Effector memory CD4-positive, alpha-beta T cell (primary cell): ENCODE data around the gene GRM8.

Experiments used
- DNase-seq, 3 donors: peaks; one replicate each; pipeline ENCODE4 v3.0.0-alpha.2; 2020
- H3K27ac ChIP-seq: 2 replicates; pipeline ENCODE4 v1.7.0; 2013; ENCODE audit warnings: mild to moderate bottlenecking, low read length, moderate library complexity; ENCODE audit not compliant: insufficient read depth, poor library complexity, severe bottlenecking
- H3K27me3 ChIP-seq: replicated peaks from 2 replicates; pipeline ENCODE4 v1.7.0; 2013; ENCODE audit warnings: mild to moderate bottlenecking, low read length; ENCODE audit not compliant: insufficient read depth, control insufficient read depth, poor library complexity, severe bottlenecking
- H3K36me3 ChIP-seq: 2 replicates; pipeline ENCODE4 v1.7.0; 2013; ENCODE audit warnings: mild to moderate bottlenecking, low read length, moderate library complexity; ENCODE audit not compliant: control insufficient read depth, insufficient read depth
- H3K4me1 ChIP-seq: 2 replicates; pipeline ENCODE4 v1.7.0; 2013; ENCODE audit warnings: low read length, mild to moderate bottlenecking; ENCODE audit not compliant: control insufficient read depth, insufficient read depth, poor library complexity, severe bottlenecking
- H3K4me3 ChIP-seq: 2 replicates; pipeline ENCODE4 v1.7.0; 2013; ENCODE audit warnings: low read length, low read depth, mild to moderate bottlenecking; ENCODE audit not compliant: insufficient read depth, poor library complexity, severe bottlenecking
- H3K9me3 ChIP-seq: 2 replicates; pipeline ENCODE4 v1.7.0; 2013; ENCODE audit warnings: mild to moderate bottlenecking, low read length, moderate library complexity; ENCODE audit not compliant: control insufficient read depth

The GRM8 gene

DNA sequence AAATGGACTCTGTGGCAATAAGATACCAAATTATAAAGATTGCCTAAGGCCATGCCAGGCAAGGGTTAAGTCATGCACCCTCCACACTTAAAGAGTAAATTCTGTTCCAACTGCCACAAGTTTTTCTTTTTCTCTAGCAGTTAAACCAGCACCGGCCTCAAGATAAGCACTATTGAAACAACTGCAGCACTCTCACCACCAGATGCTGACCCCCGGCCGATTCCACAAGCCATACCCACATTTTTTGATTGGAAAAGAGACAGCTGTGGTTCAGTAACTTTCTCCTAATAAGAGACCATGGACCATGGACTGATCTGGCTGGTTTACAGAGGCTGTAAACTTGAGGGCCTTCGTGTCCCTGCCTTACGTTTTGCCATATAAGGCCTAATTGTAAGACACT lies 44.9 kb downstream of the GRM8 start:
- Histone ChIP-seq H3K4me1 (no peaks in the 10 kb centered on the region), H3K27ac (no peak overlapping the region), H3K9me3 (no peaks in the 10 kb centered on the region), H3K4me3 (no peak overlapping the region), H3K36me3 (no peaks in the 10 kb centered on the region), H3K27me3 (no peaks in the 10 kb centered on the region)
- DNase-seq = no peak

DNA sequence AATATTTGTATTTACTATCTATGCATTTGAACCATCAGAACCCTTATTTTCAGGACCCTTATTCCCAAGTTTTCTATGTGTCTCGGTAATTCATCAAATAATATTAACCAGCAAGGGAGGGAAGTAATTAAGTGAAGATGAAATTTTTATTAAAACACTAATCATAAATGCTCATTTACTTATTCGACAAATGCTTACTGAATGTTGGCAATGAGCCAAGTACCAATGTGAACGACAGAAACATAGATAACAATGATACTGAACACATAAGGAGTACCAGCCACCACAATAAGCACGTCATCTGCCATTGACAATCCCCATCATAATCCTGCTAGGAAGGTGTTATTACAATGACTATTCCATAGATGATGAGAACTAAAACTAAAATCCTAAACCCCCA lies 45.5 kb downstream of the GRM8 start:
- no peaks in the 10 kb centered on the region for H3K27me3 ChIP-seq
- H3K27ac ChIP-seq = no peak overlapping the region
- no peak overlapping the region for H3K4me3 ChIP-seq
- H3K9me3 ChIP-seq = no peaks in the 10 kb centered on the region
- no peak for DNase-seq
- no peaks in the 10 kb centered on the region for H3K4me1 ChIP-seq
- no peaks in the 10 kb centered on the region for H3K36me3 ChIP-seq

- Histone ChIP-seq H3K27me3 (no peaks in the 10 kb centered on the region), H3K27ac (no peak overlapping the region), H3K9me3 (no peaks in the 10 kb centered on the region), H3K4me1 (no peaks in the 10 kb centered on the region), H3K36me3 (no peaks in the 10 kb centered on the region), H3K4me3 (no peak overlapping the region)
- no peak for DNase-seq
Measured at GRCh38 chr7:127194571-127194970, 58.2 kb downstream of the GRM8 start.

- H3K4me3 ChIP-seq = no peak overlapping the region
- no peaks in the 10 kb centered on the region for H3K4me1 ChIP-seq
- no peak for DNase-seq
- no peaks in the 10 kb centered on the region for H3K27me3 ChIP-seq
- H3K27ac ChIP-seq = no peak overlapping the region
- no peaks in the 10 kb centered on the region for H3K36me3 ChIP-seq
- no peaks in the 10 kb centered on the region for H3K9me3 ChIP-seq
Measured at GRCh38 chr7:127189886-127190285, 62.9 kb downstream of the GRM8 start.

DNA sequence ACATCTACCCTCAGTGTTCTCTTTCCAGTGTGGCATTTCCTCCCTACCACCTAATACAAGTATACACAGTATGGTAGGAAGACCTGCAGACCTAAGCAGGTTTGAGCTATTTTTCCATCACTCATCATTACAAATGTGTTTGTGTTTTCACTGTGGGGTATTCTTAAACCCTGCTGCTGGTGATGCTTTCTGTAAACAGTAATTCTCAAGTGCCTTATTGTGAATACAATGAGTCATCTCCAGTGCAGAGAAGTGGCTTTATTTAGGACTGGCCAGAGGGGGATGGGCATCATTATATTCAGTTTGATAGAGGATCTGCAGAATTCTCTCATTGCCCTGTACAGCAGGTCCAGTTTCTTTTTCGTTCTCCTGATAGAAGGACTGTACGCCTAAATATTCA lies 63.7 kb downstream of the GRM8 start:
- H3K27me3 ChIP-seq = no peaks in the 10 kb centered on the region
- no peaks in the 10 kb centered on the region for H3K36me3 ChIP-seq
- no peak for DNase-seq
- no peaks in the 10 kb centered on the region for H3K9me3 ChIP-seq
- H3K4me1 ChIP-seq = no peaks in the 10 kb centered on the region
- H3K4me3 ChIP-seq = no peak overlapping the region
- no peak overlapping the region for H3K27ac ChIP-seq

DNA sequence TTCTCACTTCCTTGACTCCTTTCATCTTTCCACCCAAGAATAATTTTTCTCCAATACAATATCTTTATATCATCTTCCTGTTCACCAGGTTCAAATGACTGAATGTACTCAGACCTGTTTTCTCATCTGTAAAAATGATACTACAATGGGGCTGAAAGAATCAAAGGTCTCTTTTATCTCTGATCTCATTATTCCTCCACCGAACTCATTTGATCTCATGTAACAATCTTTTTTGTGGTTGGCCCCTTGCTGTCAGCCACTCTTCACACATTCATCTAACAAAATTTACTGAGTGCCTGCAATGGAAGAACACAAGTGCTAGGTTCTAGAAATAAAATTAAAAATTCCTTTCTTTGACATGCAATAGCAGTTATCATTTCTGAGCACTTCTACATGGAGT lies 65.0 kb downstream of the GRM8 start:
- H3K4me1 ChIP-seq = no peaks in the 10 kb centered on the region
- no peak overlapping the region for H3K27ac ChIP-seq
- no peaks in the 10 kb centered on the region for H3K9me3 ChIP-seq
- no peak for DNase-seq
- no peak overlapping the region for H3K4me3 ChIP-seq
- H3K27me3 ChIP-seq = no peaks in the 10 kb centered on the region
- H3K36me3 ChIP-seq = no peaks in the 10 kb centered on the region

- no peaks in the 10 kb centered on the region for H3K4me1 ChIP-seq
Measured at GRCh38 chr7:127186686-127187085, 66.1 kb downstream of the GRM8 start.

DNA sequence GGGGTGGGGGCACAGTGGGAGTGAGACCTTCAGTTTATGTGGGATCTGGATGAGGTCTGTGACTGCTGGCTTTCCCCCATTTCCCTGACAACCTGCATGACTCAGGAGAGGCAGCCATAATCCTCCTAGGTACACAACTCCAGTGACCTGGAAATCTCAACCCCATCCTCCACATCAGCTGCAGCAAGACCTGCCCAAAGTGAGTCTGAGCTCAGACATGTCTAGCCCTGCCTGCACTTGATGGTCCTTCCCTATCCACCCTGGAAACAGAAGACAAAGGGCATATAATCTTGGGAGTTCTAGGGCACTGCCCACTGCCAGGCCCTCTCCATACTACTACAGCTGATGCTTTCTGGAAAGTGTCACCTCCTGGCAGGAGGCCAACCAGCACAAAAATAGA lies 75.6 kb downstream of the GRM8 start:
- no peak for DNase-seq

More at GRCh38 chr7:127186686-127187085, 66.1 kb downstream of the GRM8 start:
- Histone ChIP-seq H3K9me3 (no peaks in the 10 kb centered on the region), H3K27me3 (no peaks in the 10 kb centered on the region), H3K4me3 (no peak overlapping the region), H3K36me3 (no peaks in the 10 kb centered on the region), H3K27ac (no peak overlapping the region)
- no peak for DNase-seq

DNA sequence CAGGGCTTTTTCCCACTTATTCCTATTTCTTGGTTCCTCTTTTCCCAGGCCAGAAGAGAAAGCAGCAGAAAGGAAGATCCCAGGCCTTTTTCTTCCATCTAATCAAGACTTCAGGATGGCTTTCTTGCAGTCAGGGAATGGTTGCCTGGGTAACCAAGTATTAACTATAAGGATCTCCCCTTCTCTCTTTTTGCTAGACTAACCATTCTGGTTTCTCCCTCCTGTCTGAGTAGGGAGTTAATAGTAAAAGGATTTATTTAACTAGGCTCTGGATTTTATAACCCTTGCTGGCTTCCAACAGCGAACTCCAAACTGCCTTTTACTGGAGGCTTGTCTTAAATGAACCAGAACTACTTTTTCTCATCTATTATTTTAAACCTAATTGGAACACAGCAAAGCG lies 90.4 kb downstream of the GRM8 start:
- no peaks in the 10 kb centered on the region for H3K4me1 ChIP-seq
- H3K27me3 ChIP-seq = no peaks in the 10 kb centered on the region
- no peak overlapping the region for H3K4me3 ChIP-seq
- no peaks in the 10 kb centered on the region for H3K36me3 ChIP-seq
- DNase-seq = no peak
- H3K27ac ChIP-seq = no peak overlapping the region
- H3K9me3 ChIP-seq = no peaks in the 10 kb centered on the region

More for the DNA sequence above, 75.6 kb downstream of the GRM8 start:
- Histone ChIP-seq H3K4me1 (no peaks in the 10 kb centered on the region), H3K27ac (no peak overlapping the region), H3K36me3 (no peaks in the 10 kb centered on the region), H3K27me3 (no peaks in the 10 kb centered on the region), H3K4me3 (no peak overlapping the region), H3K9me3 (no peaks in the 10 kb centered on the region)

GRCh38 chr7:127158659-127159058 lies 94.1 kb downstream of the GRM8 start:
- Histone ChIP-seq H3K27me3 (no peaks in the 10 kb centered on the region), H3K9me3 (no peaks in the 10 kb centered on the region), H3K36me3 (no peaks in the 10 kb centered on the region), H3K27ac (no peak overlapping the region), H3K4me1 (no peaks in the 10 kb centered on the region), H3K4me3 (no peak overlapping the region)
- no peak for DNase-seq

DNA sequence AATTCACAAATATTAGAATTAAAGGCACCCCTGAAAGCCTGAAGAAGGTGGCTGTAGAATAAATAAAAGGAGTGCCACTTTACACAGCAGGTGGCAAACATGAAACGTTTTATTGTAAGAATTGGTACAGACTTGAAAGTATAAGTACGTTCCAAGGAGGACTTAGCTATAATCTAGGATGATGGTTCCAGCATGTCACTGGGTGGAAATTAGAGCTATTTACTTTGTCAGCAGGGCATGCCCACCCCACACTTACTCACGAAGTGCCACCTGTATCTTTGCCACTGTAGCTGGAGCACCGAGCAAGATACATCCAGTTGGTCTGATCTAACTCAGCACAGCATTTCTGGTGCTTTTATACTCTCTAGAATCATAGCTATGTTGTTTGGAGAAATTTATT lies 97.8 kb downstream of the GRM8 start:
- DNase-seq = no peak
- no peaks in the 10 kb centered on the region for H3K27me3 ChIP-seq
- no peaks in the 10 kb centered on the region for H3K4me1 ChIP-seq
- no peak overlapping the region for H3K4me3 ChIP-seq
- no peaks in the 10 kb centered on the region for H3K36me3 ChIP-seq
- no peak overlapping the region for H3K27ac ChIP-seq
- no peaks in the 10 kb centered on the region for H3K9me3 ChIP-seq
